HG02623 (cell line): ENCODE results near the gene SPNS3.

Experiments
- ATAC-seq: cut with Tn5 transposase; IDR thresholded peaks from one replicate; pipeline ENCODE4 v1.9.1; 2021; ENCODE audit warnings: moderate library complexity; ENCODE audit not compliant: unreplicated experiment

Gene SPNS3

GRCh38 chr17:4463818-4464476 is 30.2 kb downstream of the SPNS3 start:
- ATAC-seq = no peak

- ATAC-seq = no peak
Measured at GRCh38 chr17:4465786-4466185, 32.0 kb downstream of the SPNS3 start.

- ATAC-seq = no peak
Measured at GRCh38 chr17:4467287-4467686, 33.5 kb downstream of the SPNS3 start.

GRCh38 chr17:4469552-4469951 is 35.8 kb downstream of the SPNS3 start:
- no peak for ATAC-seq

GRCh38 chr17:4472286-4472685 is 38.5 kb downstream of the SPNS3 start:
- no peak for ATAC-seq

GRCh38 chr17:4474093-4474492 is 40.4 kb downstream of the SPNS3 start:
- ATAC-seq = no peak

- no peak for ATAC-seq
Measured at GRCh38 chr17:4475001-4475400, 41.3 kb downstream of the SPNS3 start.

- no peak for ATAC-seq
Measured at GRCh38 chr17:4475463-4475862, 41.7 kb downstream of the SPNS3 start.

- ATAC-seq = no peak
Measured at GRCh38 chr17:4476017-4476416, 42.3 kb downstream of the SPNS3 start.

GRCh38 chr17:4476511-4477070 is 42.9 kb downstream of the SPNS3 start:
- no peak for ATAC-seq

- no peak for ATAC-seq
Measured at GRCh38 chr17:4477255-4477791, 43.6 kb downstream of the SPNS3 start.

- ATAC-seq = no peak
Measured at GRCh38 chr17:4478318-4478830, 44.6 kb downstream of the SPNS3 start.

- ATAC-seq = no peak
Measured at GRCh38 chr17:4479340-4479981, 45.7 kb downstream of the SPNS3 start.

- ATAC-seq = no peak
Measured at GRCh38 chr17:4479982-4480751, 46.4 kb downstream of the SPNS3 start.

- ATAC-seq = no peak
Measured at GRCh38 chr17:4480929-4481898, 47.5 kb downstream of the SPNS3 start.

- ATAC-seq = no peak
Measured at GRCh38 chr17:4482338-4483011, 48.7 kb downstream of the SPNS3 start.

- no peak for ATAC-seq
Measured at GRCh38 chr17:4483012-4483840, 49.5 kb downstream of the SPNS3 start.
